ENCODE results near the gene ATP6V0A1. TPM values are rescaled to one million over a fixed set of nuclear protein-coding genes. Genes with fewer than 3 reads are reported as not detected.

ATP6V0A1 gene
- total RNA-seq, 1 donor from 2014 or later: 61.3 TPM

DNA sequence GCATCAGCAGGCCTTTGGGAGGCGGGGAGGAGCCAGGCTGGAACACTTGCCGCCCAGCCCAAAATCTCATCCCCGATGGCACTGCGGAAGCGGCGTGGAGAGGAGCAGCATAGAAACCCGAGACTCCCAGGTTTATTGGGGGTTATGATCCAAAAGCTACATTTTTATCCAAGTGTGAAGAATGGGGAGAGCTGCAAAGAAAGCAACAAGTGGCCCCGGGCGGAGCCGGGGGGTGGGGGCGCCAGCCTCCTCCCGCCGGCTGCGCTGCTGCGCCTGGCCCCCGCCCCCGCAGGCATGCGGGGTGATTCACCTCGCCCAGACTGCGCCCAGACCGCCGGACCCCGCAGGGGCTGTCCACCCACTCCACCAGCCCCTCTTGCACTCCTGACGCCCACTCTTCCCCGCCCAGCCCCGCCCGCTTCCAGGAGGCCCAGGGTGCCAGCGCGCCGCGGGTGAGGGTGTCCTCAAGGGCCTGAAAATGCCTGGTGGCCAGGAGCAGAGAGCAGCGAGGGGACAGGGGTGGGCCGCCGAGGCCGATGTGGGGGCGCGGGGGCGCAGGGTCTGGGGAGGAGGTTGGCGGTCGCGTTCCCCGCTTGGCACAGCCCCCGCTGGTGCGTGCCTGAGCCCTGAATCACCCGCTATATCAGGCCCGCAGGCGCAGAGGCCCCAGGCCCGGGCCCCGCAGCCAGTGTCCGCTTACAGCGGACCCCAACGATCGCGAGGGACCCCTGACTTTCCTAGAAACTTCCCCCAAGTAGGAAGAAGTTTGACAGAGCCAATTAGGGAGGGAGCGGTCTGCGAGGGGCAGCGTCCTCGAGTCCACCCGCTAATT is 37.0 kb upstream of the ATP6V0A1 start:
- Mint-ChIP-seq H3K27me3 (ENCODE audit: low read depth) (no peaks in the 10 kb centered on the region), H3K27ac (ENCODE audit: unreplicated experiment) (peak overlapping the region; percentile 93), H3K9me3 (ENCODE audit: low read depth) (no peaks in the 10 kb centered on the region), H3K4me3 (ENCODE audit: unreplicated experiment) (peak overlapping the region; percentile 93), H3K4me1 (ENCODE audit: low read depth) (peaks cover 58% of the 10 kb centered on the region), H3K36me3 (ENCODE audit: low read depth) (peaks cover 4% of the 10 kb centered on the region)
- peak; percentile 92 for DNase-seq (ENCODE audit: low spot score)
- TF ChIP-seq, protein P1, sequence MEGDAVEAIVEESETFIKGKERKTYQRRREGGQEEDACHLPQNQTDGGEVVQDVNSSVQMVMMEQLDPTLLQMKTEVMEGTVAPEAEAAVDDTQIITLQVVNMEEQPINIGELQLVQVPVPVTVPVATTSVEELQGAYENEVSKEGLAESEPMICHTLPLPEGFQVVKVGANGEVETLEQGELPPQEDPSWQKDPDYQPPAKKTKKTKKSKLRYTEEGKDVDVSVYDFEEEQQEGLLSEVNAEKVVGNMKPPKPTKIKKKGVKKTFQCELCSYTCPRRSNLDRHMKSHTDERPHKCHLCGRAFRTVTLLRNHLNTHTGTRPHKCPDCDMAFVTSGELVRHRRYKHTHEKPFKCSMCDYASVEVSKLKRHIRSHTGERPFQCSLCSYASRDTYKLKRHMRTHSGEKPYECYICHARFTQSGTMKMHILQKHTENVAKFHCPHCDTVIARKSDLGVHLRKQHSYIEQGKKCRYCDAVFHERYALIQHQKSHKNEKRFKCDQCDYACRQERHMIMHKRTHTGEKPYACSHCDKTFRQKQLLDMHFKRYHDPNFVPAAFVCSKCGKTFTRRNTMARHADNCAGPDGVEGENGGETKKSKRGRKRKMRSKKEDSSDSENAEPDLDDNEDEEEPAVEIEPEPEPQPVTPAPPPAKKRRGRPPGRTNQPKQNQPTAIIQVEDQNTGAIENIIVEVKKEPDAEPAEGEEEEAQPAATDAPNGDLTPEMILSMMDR (IDR thresholded peaks at IDR 0.05): no peak

DNA sequence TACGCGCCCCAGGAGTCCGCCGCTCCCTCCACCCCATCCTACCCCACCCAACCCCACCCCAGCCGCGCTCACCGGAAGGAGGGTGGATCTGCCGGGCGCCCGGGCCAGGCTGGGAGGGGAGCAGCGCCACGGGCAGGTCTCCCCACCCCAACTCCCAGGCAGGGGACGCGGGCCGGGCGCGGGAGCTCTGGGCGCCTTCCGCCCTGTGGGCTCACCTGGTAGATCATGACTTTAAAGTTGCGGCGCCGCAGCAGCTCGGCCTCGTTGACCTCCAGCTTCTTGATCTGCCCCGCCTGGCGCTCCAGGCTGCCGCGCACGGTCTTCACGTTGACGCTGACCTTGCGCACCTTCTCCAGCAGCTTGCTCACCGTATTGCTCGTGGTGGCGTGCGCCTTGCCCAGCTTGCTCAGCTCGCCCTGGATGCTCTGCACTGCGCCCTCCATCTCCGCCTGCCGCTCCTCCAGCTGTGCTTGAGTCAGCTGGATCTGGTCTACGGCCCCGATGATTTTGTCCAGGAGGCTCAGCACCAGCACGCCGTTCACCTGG is 36.2 kb upstream of the ATP6V0A1 start:
- no peaks in the 10 kb centered on the region for H3K9me3 Mint-ChIP-seq (ENCODE audit: low read depth)
- peak overlapping the region; percentile 98 for H3K4me3 Mint-ChIP-seq (ENCODE audit: unreplicated experiment)
- TF ChIP-seq, protein P1 (IDR thresholded peaks at IDR 0.05): no peak
- H3K36me3 Mint-ChIP-seq (ENCODE audit: low read depth): peaks cover 4% of the 10 kb centered on the region
- no peak for DNase-seq (ENCODE audit: low spot score)
- peak overlapping the region; percentile 93 for H3K27ac Mint-ChIP-seq (ENCODE audit: unreplicated experiment)
- H3K27me3 Mint-ChIP-seq (ENCODE audit: low read depth): no peaks in the 10 kb centered on the region
- peaks cover 53% of the 10 kb centered on the region for H3K4me1 Mint-ChIP-seq (ENCODE audit: low read depth)

DNA sequence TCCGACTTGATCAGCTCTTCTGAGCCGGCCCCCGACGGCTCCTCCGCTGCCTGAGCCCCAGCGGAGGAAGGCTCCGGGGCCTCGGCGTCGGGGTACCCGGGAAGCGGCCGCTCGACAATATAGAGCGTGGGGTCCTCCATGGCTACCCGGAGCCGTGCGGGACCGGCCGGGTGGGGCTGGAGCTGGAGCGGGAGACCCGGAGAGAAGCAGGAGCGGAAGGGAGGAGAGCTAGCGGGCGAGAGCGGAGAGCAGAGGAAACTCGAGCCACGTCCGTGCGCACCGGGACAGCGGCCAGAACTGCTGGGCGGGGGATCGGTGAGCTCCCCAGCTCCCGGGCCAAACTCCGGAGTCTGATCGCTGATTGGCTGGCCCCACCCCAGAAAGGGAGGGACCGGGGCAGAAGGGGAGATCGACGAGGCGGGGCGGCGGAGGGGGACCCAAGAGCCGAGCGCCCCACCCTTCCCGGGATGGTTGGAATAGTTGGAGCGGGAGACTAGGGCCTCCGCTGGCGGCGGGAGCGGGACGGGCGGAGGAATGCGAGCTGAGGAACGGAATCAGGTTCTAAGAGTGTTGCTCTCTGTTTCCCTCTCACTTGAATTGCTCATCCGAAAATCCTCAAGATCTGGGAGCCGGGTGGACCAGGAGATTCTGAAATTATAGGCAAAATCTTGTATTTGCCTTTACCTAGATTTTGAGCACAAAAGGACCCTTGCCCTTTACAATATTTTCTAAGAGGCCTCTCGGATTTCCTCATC is 35.5 kb upstream of the ATP6V0A1 start, which contains the start of gene CAVIN1:
TSS of gene CAVIN1 (minus strand) at position 299 of the 755 bp plus-strand sequence. CDS start at position 140, 159 bp downstream.
- Mint-ChIP-seq H3K4me1 (ENCODE audit: low read depth) (peaks cover 53% of the 10 kb centered on the region), H3K27ac (ENCODE audit: unreplicated experiment) (peak within 1 kb of the TSS; percentile 93), H3K36me3 (ENCODE audit: low read depth) (peaks cover 4% of the 10 kb centered on the region), H3K27me3 (ENCODE audit: low read depth) (no peaks in the 10 kb centered on the region), H3K4me3 (ENCODE audit: unreplicated experiment) (peak within 1 kb of the TSS; percentile 98), H3K9me3 (ENCODE audit: low read depth) (no peaks in the 10 kb centered on the region)
- peak; percentile 99 for DNase-seq (ENCODE audit: low spot score)
- TF ChIP-seq, protein P1 (IDR thresholded peaks at IDR 0.05): no peak

DNA sequence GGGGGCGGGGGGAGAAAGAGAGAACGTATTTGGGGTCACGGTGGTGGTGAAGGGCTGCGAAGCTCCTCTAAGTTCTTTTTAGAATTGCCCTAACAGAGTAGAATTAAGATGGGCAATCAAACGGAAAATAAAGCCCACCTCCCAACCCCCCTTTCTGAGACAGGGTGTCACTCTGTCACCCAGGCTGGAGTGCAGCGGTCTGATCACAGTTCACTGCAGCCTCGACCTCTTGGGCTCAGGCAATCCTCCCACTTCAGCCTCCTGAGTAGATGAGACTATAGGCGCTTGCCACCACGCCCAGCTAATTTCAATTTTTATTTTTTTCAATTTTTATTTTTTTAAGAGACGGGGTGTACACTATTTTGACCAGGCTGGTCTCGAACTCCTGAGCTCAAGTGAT is 34.9 kb upstream of the ATP6V0A1 start:
- DNase-seq (ENCODE audit: low spot score): no peak
- peaks cover 4% of the 10 kb centered on the region for H3K36me3 Mint-ChIP-seq (ENCODE audit: low read depth)
- TF ChIP-seq, protein P1 (IDR thresholded peaks at IDR 0.05): no peak
- H3K4me3 Mint-ChIP-seq (ENCODE audit: unreplicated experiment): peak overlapping the region; percentile 98
- H3K27me3 Mint-ChIP-seq (ENCODE audit: low read depth): no peaks in the 10 kb centered on the region
- H3K9me3 Mint-ChIP-seq (ENCODE audit: low read depth): no peaks in the 10 kb centered on the region
- H3K27ac Mint-ChIP-seq (ENCODE audit: unreplicated experiment): peak overlapping the region; percentile 93
- H3K4me1 Mint-ChIP-seq (ENCODE audit: low read depth): peaks cover 55% of the 10 kb centered on the region
